ENCODE results near the gene AMOTL2.

GRCh38 chr3:134306320-134306719, 67.9 kb downstream of the AMOTL2 start:
- TF ChIP-seq POLR2A (IDR thresholded peaks at IDR 0.05) (no peak), CTCF (IDR thresholded peaks at IDR 0.05) (no peak)

All from esophagus squamous epithelium (tissue), 4 donors.